ENCODE data around the gene ATXN1.

DNA sequence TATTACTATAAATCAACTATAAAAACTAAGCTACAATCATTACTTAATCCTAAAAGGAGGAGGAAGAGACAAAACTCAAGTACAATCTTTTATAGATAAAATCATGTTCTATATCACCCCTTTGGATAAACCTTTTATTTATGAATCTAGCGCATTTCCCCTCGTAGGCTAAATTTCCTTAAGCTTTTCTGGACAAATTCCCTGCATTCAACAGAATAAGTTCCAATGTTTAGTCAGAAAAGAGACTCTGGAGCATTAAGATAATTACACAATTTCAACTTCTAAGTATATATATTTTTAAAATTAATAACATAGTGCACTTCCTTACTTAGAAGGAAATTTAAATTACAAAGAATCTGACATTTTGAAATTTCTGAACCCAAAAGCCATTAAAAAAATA is 37.9 kb downstream of the ATXN1 start:
- TF ChIP-seq POLR2A (IDR thresholded peaks at IDR 0.05): no peak
- TF ChIP-seq, protein P1, sequence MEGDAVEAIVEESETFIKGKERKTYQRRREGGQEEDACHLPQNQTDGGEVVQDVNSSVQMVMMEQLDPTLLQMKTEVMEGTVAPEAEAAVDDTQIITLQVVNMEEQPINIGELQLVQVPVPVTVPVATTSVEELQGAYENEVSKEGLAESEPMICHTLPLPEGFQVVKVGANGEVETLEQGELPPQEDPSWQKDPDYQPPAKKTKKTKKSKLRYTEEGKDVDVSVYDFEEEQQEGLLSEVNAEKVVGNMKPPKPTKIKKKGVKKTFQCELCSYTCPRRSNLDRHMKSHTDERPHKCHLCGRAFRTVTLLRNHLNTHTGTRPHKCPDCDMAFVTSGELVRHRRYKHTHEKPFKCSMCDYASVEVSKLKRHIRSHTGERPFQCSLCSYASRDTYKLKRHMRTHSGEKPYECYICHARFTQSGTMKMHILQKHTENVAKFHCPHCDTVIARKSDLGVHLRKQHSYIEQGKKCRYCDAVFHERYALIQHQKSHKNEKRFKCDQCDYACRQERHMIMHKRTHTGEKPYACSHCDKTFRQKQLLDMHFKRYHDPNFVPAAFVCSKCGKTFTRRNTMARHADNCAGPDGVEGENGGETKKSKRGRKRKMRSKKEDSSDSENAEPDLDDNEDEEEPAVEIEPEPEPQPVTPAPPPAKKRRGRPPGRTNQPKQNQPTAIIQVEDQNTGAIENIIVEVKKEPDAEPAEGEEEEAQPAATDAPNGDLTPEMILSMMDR (IDR thresholded peaks at IDR 0.05): no peak
- no peak for TF ChIP-seq EP300 (IDR thresholded peaks at IDR 0.05)
